K562 treated with DMSO at 1 percent for 12 hours (cell line): ENCODE measurements around the gene OCIAD2. TPM values are rescaled to one million over a fixed set of nuclear protein-coding genes. Genes with fewer than 3 reads are reported as not detected.

Experiments
- total RNA-seq: library from RNA; unstranded; fragments of 300-600 nt; gene quantifications from 2 replicates; pipeline ENCODE4 v1.2.3, GENCODE V29; 2022; ENCODE audit not compliant: insufficient read depth

Gene OCIAD2
- total RNA-seq: not detected in 2 replicates

GRCh38 chr4:48906206-48907173, at the start of gene OCIAD2:
Gene OCIAD2, minus strand, starts transcription at chr4:48906774. Its CDS starts 2,225 bp downstream, at chr4:48904549.

Other genes starting within 250 kb of the OCIAD2 start
- 5.0 and 31.8 TPM in 2 replicates for gene FRYL, start 126.5 kb downstream of the OCIAD2 start, total RNA-seq
- gene OCIAD1, start 75.7 kb downstream of the OCIAD2 start, total RNA-seq: 69.7 and 159 TPM in 2 replicates
- gene CWH43, start 79.5 kb upstream of the OCIAD2 start, total RNA-seq: not detected in 2 replicates